Lower leg skin (tissue), 3 donors: ENCODE results near the gene ANGPTL7.

Experiments used
- POLR2A ChIP-seq, 2 donors: fragments of 450-650 bp; IDR thresholded peaks; one replicate each; pipeline ENCODE4 v1.6.1; 2016 to 2017; ENCODE audit warnings: antibody characterized with exemption in 2 of 2, mild to moderate bottlenecking in 1 of 2, moderate library complexity in 1 of 2
- TF ChIP-seq, protein P1 (sequence below), 3 donors: fragments of 450-650 bp; IDR thresholded peaks; one replicate each; pipeline ENCODE4 v1.5.1; 2016; ENCODE audit warnings: antibody characterized with exemption in 3 of 3, mild to moderate bottlenecking in 3 of 3, moderate library complexity in 2 of 3

DNA sequence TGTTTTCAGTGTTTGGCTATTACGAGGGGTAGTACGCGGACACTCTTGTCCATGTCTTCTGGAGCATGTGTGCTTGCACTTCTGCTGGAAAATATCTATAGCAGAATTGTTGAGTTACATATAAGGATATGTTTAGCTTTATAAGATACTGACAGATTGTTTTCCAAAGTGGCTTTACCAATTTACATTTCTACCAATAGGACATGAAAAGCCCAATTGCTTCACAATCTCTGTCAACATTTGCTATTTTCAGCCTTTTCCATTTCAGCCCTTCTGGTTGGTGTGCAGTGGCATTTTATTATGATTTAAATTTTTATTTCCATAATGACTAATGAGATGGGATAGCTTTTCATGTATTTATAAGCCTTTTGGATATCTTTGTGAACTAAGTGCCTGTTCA, 6.3 kb upstream of the ANGPTL7 start:
- TF ChIP-seq, protein P1, sequence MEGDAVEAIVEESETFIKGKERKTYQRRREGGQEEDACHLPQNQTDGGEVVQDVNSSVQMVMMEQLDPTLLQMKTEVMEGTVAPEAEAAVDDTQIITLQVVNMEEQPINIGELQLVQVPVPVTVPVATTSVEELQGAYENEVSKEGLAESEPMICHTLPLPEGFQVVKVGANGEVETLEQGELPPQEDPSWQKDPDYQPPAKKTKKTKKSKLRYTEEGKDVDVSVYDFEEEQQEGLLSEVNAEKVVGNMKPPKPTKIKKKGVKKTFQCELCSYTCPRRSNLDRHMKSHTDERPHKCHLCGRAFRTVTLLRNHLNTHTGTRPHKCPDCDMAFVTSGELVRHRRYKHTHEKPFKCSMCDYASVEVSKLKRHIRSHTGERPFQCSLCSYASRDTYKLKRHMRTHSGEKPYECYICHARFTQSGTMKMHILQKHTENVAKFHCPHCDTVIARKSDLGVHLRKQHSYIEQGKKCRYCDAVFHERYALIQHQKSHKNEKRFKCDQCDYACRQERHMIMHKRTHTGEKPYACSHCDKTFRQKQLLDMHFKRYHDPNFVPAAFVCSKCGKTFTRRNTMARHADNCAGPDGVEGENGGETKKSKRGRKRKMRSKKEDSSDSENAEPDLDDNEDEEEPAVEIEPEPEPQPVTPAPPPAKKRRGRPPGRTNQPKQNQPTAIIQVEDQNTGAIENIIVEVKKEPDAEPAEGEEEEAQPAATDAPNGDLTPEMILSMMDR (IDR thresholded peaks at IDR 0.05) = no peak
- TF ChIP-seq POLR2A (IDR thresholded peaks at IDR 0.05) = no peak
